Measurements from ENCODE around the gene STK11IP. TPM values are rescaled to one million over a fixed set of nuclear protein-coding genes. Genes with fewer than 3 reads are reported as not detected.

STK11IP gene
- total RNA-seq, 1 experiment from 2014 or later, result 35.6 TPM

DNA sequence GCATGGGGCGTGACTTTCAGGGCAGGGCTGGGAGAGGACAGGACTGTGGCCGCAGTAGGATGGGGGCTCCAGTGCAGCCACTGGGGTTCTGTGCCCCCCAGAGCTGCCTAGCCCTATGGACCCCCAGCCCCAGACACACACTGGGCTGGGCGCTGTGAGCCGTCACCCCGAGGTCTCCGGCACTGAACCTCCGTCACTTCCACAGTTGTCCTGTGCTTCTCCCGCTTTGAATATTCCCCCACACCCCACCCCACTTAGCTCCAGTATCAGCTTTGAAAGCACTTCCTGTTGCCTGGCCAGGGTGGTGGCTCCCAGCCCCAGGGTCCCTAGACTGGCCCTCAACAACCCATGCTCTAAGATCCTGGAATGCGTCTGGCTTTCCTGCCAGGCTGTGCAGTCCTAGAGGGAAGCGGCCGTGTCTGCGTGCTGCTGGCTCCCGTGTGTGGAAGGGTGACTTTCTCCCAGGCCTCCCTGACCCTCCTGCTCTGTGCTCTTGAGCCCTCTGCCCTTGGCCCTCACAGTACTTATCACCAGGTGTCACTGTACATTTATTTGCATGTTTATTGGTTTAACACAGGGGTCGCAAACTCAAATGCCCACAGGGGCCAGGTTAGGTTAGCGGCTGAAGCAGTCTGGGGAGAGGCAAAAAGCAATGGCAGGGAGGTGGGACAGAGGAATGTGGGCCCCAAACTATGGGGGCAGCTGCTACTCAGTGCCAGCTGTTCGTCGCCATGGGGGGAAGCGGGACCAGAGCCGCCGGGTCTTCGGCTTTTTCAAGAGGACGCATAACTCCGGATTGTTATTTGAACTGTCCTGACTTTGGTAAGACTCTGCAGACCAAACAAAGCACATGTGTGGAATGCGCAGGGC is 36.2 kb upstream of the STK11IP start:
- H3K4me3 ChIP-seq (ENCODE audit: low read depth, low read length, poor library complexity, severe bottlenecking), result no peak overlapping the region
- ChIA-PET POLR2A (ENCODE audit: low non-redundant PET) (no interaction called here), CTCF (interaction anchor here (0.5 to 1.2 kb wide), 2 partner anchors 10 to 63 kb away, joined by 3 to 6 read pairs; partner anchors contain the start of gene GMPPA)
- no peaks in the 10 kb centered on the region for H3K36me3 ChIP-seq (ENCODE audit: insufficient read depth, low read length, poor library complexity, severe bottlenecking)
- no peaks in the 10 kb centered on the region for H3K4me1 ChIP-seq (ENCODE audit: insufficient read depth, low read length, poor library complexity, severe bottlenecking)
- no peak for TF ChIP-seq EZH2 (IDR thresholded peaks at IDR 0.05; ENCODE audit: borderline replicate concordance, low read depth, low read length, poor library complexity, severe bottlenecking)
- TF ChIP-seq, protein P1, sequence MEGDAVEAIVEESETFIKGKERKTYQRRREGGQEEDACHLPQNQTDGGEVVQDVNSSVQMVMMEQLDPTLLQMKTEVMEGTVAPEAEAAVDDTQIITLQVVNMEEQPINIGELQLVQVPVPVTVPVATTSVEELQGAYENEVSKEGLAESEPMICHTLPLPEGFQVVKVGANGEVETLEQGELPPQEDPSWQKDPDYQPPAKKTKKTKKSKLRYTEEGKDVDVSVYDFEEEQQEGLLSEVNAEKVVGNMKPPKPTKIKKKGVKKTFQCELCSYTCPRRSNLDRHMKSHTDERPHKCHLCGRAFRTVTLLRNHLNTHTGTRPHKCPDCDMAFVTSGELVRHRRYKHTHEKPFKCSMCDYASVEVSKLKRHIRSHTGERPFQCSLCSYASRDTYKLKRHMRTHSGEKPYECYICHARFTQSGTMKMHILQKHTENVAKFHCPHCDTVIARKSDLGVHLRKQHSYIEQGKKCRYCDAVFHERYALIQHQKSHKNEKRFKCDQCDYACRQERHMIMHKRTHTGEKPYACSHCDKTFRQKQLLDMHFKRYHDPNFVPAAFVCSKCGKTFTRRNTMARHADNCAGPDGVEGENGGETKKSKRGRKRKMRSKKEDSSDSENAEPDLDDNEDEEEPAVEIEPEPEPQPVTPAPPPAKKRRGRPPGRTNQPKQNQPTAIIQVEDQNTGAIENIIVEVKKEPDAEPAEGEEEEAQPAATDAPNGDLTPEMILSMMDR (conservative IDR thresholded peaks at IDR 0.05; ENCODE audit: low read depth, low read length), result no peak
- no peak for DNase-seq (ENCODE audit: low spot score)
- H3K27ac ChIP-seq (ENCODE audit: low read depth, low read length, poor library complexity, severe bottlenecking), result no peak overlapping the region
- no peaks in the 10 kb centered on the region for H3K27me3 ChIP-seq (replicated peaks; ENCODE audit: insufficient read depth, low read depth, low read length, poor library complexity)
- BruUV-seq (replicated peaks), result no TSS peak
- H3K9me3 ChIP-seq (ENCODE audit: low read depth, low read length, poor library complexity, severe bottlenecking), result no peaks in the 10 kb centered on the region
- intact Hi-C loops (cut with micrococcal nuclease; ENCODE audit: unreplicated experiment), result no loop called here

DNA sequence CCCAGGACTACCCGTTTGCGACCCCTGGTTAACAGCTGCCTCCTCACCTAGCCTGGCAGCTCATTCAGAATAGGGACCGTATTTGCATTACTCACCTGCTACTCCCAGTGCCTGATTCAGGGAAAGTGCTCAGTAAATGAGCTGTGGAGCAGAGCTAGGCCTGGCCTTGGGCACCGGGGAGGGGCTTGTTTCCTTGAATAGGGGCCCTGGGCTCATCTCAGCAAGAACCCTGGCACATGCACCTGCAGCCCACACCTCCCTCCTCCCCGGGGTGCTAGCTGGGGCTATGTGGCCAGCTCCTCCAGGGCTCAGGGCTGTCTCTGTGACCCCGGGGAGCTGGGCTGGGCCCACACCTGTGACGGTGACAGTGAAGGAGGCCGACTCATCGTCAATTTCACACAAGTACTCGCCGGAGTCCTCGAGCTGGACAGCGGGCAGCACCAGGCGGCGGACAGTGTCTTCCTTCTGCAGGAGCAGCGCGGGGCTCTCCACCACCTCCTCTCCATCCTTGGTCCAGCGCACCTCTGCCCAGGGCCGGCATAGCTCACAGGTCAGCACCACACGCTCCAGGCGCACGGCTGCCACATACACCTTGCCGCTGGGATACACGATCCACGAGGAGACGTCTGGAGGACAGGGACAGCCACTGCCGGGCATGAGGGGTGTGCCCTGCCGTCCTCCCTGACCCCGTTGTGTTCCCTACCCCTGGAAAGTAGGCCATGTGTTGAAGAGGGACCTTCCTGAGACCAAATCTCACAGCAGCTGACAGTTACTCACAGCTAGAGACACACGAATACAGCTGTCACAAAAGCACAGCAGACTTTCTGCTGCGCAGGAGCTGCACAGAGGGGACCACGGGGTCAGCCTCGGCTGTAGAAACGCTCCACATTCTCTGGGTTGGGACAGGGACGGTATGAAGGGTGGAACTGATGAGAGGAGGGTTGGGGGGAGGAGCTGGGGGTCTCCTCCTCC is 35.3 kb upstream of the STK11IP start:
- Histone ChIP-seq H3K36me3 (ENCODE audit: insufficient read depth, low read length, poor library complexity, severe bottlenecking) (no peaks in the 10 kb centered on the region), H3K27me3 (replicated peaks; ENCODE audit: insufficient read depth, low read depth, low read length, poor library complexity) (no peaks in the 10 kb centered on the region), H3K4me3 (ENCODE audit: low read depth, low read length, poor library complexity, severe bottlenecking) (no peak overlapping the region), H3K9me3 (ENCODE audit: low read depth, low read length, poor library complexity, severe bottlenecking) (no peaks in the 10 kb centered on the region), H3K27ac (ENCODE audit: low read depth, low read length, poor library complexity, severe bottlenecking) (no peak overlapping the region), H3K4me1 (ENCODE audit: insufficient read depth, low read length, poor library complexity, severe bottlenecking) (no peaks in the 10 kb centered on the region)
- ChIA-PET CTCF (interaction anchor here (0.6 kb wide), 2 partner anchors 9 to 1391 kb away, joined by 5 read pairs; partner anchors contain the start of gene OBSL1), POLR2A (ENCODE audit: low non-redundant PET) (no interaction called here)
- no peak for DNase-seq (ENCODE audit: low spot score)
- intact Hi-C loops (cut with micrococcal nuclease; ENCODE audit: unreplicated experiment), result no loop called here
- BruUV-seq (replicated peaks), result TSS peak; percentile 30
- no peak for TF ChIP-seq EZH2 (IDR thresholded peaks at IDR 0.05; ENCODE audit: borderline replicate concordance, low read depth, low read length, poor library complexity, severe bottlenecking)
- TF ChIP-seq, protein P1 (conservative IDR thresholded peaks at IDR 0.05; ENCODE audit: low read depth, low read length), result no peak

DNA sequence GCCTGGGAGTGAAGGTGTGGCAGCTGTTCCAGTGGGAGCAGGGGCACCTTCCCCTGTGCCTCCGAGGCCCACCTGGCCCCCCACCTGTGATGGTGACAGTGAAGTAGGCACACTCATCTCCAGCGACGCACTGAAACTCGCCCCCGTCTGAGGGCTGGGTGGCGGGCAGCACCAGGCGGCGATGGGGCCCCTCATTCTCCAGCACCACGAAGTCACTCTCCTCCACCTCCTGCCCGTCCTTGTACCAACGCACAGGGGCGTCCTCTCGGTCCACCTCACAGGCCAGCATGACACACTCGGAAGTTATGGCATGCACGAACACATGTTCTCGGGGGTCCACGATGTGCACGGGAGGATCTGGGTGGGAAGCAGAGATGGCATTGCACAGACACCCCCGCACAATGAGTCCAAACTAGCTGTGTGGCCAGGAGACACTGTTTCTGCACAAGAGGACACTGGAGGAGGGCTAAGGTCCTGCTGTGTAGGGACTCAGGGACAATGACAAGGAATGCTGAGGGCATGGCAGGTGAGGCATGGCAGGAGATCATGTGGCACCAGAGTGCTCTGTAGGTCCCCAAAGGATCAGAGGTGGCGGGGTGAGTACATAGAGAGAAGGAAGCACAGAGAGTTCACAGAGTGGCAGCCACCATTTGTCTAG is 34.3 kb upstream of the STK11IP start:
- BruUV-seq (replicated peaks), result no TSS peak
- intact Hi-C loops (cut with micrococcal nuclease; ENCODE audit: unreplicated experiment), result no loop called here
- CTCF ChIA-PET, result interaction anchor here (0.6 kb wide), 2 partner anchors 8 to 28 kb away, joined by 5 to 9 read pairs; partner anchors contain the start of gene OBSL1

More for the DNA sequence above, 34.3 kb upstream of the STK11IP start:
- Histone ChIP-seq H3K27me3 (replicated peaks; ENCODE audit: insufficient read depth, low read depth, low read length, poor library complexity) (no peaks in the 10 kb centered on the region), H3K36me3 (ENCODE audit: insufficient read depth, low read length, poor library complexity, severe bottlenecking) (no peaks in the 10 kb centered on the region), H3K4me1 (ENCODE audit: insufficient read depth, low read length, poor library complexity, severe bottlenecking) (no peaks in the 10 kb centered on the region), H3K27ac (ENCODE audit: low read depth, low read length, poor library complexity, severe bottlenecking) (no peak overlapping the region), H3K9me3 (ENCODE audit: low read depth, low read length, poor library complexity, severe bottlenecking) (no peaks in the 10 kb centered on the region), H3K4me3 (ENCODE audit: low read depth, low read length, poor library complexity, severe bottlenecking) (no peak overlapping the region)
- no peak for DNase-seq (ENCODE audit: low spot score)
- POLR2A ChIA-PET (ENCODE audit: low non-redundant PET), result no interaction called here
- TF ChIP-seq EZH2 (IDR thresholded peaks at IDR 0.05; ENCODE audit: borderline replicate concordance, low read depth, low read length, poor library complexity, severe bottlenecking), result no peak
- TF ChIP-seq, protein P1 (conservative IDR thresholded peaks at IDR 0.05; ENCODE audit: low read depth, low read length), result no peak
